Hematopoietic multipotent progenitor cell treated with erythropoietin and hydrocortisone succinate and interleukin-3 and kit ligand, for 6 days (in vitro differentiated cells): Measurements from ENCODE around the gene LPAR6.
A peak's percentile ranks its signal among the peaks of the same experiment; 100 is the strongest.
"Not testable (repeated sequence)": the region's sequence is repeated elsewhere in the genome, so short reads cannot be mapped to it uniquely, and the experiment has no call there.

Experiments
- DNase-seq: peaks from one replicate; pipeline ENCODE4 v3.0.0-alpha.2; 2015

The LPAR6 gene, protein sequence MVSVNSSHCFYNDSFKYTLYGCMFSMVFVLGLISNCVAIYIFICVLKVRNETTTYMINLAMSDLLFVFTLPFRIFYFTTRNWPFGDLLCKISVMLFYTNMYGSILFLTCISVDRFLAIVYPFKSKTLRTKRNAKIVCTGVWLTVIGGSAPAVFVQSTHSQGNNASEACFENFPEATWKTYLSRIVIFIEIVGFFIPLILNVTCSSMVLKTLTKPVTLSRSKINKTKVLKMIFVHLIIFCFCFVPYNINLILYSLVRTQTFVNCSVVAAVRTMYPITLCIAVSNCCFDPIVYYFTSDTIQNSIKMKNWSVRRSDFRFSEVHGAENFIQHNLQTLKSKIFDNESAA

DNA sequence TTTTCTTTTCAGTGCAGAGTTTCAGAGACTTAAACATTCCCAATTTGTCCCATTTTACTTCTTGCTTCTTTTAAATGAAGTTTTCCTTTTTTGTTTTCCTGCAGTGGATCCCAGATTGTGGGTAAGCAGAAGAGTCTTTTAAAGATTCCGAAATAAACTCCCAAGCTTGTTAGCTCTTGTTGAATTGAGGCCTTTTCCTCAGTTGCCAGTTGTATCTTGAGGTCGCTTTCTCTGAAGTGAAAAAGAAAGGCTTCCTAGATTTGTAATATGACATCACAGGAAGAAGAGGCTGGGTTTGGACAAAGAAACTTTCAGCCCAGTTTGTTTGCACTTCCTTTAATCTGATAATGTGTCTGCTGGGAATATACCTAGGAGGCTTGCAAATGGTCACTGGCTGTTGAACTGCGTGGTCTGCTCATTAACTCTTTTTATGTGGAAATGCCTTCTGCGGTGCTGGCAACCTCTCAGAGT is at the start of gene LPAR6:
Gene LPAR6 (minus strand): TSS at position 233 of the 471 bp plus-strand sequence. CDS start 690 bp downstream, outside the sequence.
- DNase-seq: peak; percentile 27

DNA sequence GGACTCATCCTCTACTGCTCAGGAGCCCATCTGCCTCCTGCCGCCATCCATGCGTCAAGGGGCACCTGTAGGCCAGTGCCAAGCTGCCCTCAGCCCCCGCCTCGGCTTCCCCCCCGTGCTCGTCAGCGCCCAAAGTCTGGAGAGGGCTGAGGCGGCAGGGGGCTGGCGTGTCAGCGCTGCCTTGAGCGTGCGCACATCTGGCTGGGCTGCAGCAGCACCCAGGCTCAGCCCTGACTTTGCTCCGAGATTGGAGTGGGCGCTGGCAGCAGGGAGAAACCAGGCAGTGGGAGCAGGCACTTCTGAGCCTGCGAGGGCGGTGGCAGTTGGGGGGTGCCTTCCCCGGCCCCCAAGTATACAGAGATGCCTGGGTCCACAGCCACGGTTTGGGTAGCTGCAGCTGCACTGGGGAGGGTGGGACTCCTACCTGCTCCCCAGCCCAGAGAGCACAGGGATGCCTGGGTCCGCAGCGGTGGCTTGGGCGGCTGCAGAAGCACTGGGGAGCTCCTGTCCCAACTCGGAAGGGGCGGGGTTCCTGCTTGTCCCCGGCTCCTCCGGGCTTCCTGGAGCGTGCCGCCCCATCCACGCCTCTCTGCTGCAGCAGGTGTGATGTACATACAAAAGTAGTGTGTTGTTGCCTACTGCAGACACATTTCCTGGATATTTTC is 44.8 kb upstream of the LPAR6 start:
- no peak for DNase-seq

DNA sequence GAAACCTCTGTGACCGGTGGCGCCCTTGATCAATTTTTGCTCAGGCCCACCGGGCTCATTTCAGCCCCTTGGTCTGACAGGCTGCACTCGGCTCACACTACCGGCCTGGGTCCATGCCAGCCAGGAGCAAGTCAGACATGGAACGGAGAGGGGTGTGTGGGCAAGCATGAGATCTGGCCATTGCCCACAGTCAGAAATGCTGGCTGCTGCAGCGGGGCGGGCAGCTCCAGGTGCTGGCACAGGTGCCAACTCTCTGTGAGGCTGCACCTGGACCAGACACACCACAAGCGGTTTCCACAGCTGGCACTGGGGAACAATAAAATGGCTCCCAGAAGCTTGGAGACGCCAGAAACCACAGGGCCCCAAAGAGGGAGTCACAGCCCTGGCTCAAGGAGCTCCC is 43.6 kb upstream of the LPAR6 start:
- no peak for DNase-seq

DNA sequence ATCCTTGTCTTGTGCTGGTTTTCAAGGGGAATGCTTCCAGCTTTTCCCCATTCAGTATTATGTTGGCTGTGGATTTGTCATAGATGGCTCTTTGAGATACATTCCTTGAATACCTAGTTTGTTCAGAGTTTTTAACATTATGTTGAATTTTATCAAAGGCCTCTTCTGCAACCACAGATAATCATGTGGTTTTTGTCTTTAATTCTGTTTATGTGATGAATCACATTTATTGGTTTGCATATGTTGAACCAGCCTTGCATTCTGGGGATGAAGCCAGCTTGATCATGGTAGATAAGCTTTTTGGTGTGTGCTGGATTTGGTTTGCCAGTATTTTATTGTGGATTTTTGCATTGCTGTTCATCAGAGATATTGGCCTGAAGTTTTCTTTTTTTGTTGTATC is 38.3 kb upstream of the LPAR6 start:
- peak; percentile 17 for DNase-seq

DNA sequence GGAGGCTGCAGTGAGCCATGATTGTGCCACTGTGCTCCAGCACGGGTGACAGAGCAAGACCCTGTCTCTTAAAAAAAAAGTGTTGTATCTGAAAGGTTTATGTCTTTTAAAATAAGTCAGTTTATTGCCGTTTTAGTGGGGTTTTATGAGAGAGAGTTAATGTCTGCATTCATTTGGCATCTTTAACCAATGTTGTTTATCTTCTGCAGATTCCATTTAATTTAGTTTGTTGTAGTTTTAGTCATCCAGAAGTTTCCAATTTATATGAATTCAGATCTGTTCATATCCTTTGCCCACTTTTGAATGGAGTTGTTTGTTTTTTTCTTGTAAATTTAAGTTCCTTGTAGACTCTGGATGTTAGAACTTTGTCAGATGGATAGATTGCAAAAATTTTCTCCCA is 36.7 kb upstream of the LPAR6 start:
- no peak for DNase-seq

DNA sequence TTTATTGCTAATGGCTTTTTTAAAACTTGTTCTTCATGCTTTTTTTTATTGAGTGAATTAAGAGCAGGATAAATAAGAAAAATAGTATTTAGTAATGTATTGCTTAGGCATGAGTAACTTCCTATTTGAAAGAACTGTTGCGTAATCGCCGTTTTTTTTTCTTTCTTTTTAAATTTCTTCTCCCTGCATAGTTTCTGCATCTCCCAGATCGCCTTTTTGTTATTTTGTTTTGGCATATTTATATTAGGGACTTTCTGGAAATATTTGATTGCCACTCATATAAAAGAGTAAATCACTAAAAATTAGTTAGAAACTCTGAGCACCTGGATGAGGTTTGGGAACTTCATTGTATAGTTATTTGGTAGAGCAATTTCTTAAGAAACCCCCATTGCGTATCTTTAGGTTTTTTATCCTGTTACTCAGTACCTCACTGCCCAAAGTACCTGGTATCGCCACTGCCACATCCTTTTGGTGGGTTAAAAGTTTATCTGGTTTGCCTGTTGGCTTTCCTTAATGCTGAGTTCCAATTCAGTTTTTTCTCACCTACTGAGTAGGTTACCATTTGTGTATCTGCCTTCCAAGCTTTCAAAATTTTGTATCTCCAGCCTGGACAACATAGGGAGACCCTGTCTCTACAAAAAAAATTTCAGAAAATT is 36.2 kb upstream of the LPAR6 start:
- DNase-seq: peak; percentile 72

DNA sequence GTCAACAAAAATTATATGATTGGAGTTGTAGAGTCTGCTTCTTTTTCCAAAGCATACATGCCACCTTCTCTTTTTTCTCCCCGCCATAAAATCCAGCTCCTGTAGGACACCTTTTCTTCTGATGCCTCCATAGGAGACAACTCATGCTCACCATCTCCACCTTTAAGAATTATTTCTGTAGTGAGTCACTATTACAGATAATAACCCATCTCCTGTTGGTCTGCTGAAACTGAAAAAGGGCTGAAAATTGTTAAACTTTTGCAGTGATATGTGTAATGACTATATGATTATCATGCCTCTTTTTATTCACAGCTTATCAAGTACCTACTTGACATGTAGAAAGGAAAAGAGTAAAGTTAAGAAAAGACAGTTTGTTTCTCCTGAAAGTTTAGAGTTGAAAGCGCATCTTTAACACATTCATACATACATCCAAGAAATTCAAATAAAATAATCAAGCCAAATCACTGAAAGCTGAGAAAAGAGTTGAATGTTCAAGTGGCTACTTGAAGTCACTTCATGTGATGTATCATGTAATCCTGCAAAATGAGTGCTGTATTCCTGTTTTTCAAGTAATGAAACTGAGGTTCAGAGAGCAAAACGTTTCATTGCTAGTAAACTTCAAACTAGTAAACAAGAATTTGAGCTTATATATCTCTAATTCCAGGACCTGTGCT is 35.5 kb upstream of the LPAR6 start:
- DNase-seq: no peak

DNA sequence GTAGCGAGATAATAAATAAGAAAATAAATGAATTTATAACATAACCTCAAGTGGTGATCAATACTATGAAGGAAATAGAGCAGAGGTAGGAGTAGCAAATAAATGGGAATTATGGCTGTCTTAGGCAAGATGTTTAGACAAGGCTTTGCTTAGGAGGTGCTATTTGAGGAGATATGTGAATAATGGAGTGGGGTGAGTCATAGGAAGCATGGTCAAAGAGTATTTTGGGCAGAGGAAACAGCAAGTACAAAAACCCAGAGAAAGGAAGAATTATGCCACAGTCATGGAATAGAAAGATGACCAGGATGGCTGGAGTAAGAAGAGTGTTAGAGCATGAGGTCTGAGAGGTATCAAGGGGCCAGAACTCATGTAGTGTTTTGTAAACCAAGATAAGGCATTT is 33.6 kb upstream of the LPAR6 start:
- no peak for DNase-seq

DNA sequence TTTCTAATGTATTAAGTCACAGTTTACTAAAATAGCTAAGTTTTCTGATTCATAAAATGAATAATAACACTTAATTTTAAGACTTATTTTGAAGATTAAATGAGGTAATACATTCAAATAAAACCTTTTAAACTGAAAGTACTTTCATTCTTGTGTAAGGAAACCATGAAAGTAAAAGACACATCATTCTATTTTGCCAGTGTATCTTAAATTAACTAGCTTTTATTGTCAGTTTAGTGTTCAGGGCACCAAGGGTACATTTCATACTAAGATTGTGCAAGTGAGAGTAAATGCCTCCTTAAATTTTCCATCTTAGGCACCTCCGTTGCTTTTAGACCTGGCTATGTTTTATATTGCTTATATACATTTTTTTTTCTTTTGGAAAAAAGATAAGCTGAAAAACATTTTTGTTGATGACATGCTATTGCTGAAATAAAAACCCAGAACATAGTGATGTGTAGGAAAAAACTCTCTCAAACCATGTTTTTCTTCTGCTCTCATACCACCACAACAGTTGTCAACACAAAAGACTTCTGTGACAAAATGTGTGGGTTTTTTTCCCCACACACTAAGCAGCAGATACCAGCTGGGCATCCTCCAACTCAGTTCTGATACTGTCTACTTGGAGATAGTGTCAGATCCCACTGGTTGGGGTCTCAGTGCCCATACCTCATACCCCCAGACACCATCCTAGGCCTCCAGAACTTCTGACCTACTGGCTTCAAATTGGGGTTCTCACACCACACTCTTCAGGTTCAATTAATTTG is 30.7 kb upstream of the LPAR6 start:
- DNase-seq: no peak

DNA sequence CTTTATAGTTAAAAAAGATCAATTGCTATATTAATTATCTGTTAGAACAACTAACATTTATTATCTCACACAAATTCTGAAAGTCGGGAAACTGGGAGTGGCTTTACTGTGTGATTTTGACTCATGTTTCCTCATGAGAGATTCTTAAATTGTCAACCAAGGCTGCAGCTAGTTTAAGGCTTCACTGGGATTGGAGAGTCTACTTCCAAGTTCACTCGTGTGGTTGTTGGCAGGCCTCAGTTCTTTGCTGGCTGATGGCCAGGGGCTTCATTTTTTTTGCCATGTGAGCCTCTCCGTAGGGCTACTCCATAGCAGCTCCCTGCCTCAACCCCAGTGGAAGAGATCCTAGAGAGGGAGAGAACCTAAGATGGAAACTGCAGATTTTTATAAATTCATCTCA is 24.5 kb upstream of the LPAR6 start:
- DNase-seq: no peak

DNA sequence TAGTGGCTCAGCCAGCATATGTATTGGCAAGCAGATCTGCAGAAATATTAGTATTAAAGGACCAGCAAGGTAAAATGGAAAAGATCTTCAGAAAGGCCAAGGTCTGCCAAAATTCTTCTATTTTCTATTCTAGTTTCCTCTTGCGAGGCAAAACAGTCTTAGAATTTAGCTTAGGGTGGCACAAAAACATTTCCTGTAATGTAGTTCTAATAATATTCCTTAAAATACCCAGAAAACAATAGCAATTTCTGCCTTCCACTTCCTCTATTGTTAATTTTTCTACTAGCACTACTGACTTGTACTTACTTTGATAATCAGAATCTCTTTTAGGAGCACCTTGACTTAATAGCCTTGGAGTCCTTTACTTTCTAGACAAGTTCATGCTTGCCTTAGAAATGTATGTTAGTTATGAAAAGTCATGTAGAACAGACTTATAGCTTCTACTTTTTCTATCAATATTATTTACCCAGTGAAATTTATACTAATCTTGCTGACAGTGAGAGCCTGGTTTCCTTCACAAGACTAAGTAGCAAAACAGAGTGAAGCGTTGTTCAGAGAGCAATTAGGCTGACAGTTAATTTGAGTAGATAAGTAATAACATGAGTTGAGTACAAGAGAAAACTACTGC is 23.9 kb upstream of the LPAR6 start:
- no peak for DNase-seq

DNA sequence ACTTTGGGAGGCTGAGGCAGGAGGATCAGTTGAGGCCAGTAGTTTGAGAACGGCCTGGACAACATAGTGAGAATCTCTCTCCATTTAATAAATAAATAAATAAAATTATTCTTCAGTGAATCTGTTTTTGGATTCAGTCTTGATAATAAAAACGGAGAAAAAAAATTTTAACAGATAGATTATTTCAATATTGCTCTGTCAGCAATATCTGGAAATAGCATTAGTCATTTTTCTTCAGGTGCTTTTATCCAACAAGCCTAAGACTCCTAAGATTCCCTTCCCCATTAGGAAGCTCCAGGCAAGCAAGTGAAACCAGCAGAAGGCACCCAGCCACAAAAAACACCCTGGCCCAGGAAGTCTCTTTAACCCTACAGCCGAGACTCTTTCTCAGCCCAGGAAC is 21.3 kb upstream of the LPAR6 start:
- DNase-seq: no peak

DNA sequence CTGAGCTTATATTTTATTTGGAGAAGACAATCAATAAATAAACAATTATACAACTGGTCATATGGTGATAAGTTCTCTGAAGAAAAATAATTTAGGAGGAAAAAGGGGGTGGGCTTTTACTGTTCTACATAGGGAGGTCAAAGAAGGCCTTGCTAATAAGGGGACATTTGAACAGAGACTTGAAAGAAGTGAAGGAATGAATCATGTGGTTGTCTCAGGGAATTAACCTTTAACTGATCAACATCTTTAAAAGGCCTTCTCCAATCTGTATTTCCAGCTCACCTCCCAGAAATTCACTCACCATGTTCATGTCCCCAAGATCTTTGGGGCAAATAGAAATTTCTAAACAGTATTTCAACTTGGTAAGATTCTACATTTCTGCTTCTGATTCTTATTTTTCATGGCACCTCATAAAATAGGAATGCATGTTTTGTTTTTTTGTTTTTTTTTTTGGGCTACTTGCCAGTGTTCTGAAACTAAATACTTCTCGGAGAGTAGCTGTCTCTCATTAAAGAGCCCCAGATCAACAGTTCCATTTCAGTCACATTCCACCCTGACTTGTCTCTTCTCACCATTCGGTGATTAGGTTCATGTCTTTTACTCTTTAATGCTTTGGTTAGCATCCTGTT is 19.2 kb upstream of the LPAR6 start:
- no peak for DNase-seq

DNA sequence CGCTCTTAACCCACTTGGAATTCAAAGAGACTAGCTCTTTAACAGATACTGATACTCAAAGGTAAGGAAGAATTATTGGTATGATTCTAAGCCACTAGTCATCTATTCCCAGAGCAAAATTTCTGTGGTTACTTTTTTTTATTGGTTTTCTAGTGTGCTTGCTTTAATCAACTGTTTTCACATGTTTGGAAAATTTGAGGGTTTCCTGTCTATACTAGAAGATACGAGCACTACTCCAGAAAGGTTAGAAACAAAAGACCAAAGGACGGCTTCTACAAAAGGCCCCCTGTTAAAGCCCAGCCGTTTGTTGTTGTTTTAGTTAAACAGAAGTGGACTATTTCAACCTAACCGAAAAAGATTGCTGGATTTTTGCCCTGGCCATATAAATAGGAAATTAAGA is 18.5 kb upstream of the LPAR6 start:
- peak; percentile 65 for DNase-seq

DNA sequence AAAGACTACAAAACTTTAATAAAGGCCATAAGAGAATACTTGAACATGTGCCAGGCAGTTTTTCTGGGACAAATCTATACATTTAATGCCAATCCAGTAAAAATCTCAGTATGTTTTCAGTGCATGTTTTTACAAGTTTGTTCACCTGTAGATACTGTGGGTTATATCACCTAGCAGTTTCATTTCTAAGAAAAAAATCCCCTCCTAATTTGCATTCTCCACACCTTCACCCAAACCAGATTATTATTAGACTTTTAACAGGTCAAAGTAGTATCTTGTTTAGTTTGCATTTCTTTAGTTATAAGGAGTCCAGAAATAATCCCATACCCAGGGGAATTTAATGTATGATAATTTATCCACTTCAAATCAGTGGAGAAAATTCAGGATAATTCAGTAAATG is 17.0 kb upstream of the LPAR6 start:
- DNase-seq: no peak

DNA sequence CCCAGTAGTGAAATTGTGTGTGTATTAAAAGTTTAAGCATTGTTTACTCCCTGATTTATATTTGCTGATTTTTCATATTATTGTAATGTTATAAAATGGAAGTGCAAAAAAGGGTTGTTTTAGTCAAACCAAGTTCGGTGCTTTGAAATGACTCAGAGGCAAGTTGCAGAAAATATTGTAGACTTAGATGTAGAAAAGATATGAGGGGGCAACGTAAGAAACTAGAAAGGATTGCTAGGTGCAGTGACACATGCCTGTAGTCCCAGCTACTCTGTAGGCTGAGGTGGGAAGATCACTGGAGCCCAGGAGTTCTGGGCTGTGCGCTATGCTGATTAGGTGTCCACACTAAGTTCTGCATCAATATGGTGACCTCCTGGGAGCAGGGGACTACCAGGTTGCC is 16.1 kb upstream of the LPAR6 start:
- no peak for DNase-seq

DNA sequence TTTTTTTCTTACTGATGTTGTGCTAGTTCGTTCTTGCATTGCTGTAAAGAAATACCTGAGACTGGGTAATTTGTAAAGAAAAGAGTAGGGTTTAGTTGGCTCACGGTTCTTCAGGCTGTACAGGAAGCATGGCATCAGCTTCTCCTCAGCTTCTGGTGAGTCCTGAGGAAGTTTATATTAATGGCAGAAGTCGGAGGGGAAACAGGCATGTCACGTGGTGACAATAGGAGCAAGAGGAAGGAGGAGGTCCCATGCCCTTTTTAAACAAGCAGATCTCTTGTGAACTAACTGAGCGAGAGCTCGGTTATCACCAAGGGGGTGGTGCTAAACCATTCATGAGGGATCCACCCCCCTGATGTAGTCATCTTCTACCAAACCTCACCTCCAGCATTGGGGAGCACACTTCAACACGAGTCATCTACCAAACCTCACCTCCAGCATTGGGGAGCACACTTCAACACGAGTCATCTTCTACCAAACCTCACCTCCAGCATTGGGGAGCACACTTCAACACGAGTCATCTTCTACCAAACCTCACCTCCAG is 13.9 kb upstream of the LPAR6 start:
- DNase-seq: not testable (repeated sequence)

DNA sequence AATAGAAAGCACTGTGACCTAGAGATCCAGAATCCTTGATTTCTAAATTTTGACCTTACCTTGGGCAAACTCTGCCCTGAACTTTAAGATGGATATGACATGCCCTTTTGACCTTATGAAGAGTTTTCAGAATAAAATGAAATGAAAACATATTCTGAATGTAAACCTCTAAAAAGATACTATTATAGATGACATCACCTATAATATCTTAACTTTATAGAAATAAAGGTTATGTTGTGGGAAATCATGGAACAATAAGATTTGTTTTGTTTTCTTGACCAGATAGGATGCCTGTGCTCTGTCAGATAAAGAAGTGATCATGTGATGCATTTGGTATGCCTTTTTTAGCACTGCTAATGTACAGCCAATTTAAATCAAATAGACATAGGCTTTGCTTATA is 13.1 kb upstream of the LPAR6 start:
- no peak for DNase-seq

DNA sequence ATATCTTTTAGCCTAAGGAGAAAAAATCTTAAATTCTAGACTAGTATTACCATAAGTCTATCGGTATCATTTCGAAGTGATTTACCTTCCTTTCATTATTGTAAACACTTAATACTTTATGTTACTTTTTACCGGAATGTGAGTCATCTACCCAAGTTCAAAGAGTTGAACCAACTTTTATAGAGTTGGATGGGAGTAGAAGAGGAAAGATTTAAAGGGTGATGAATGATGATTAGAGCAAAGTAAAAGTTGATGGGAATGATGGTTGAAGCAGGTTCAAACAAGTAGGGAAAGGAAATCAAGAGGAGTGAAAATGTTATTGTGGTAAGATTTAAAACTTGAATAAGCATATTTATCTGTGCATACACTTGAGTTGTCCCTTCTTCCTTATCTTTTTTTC is 11.3 kb upstream of the LPAR6 start:
- DNase-seq: no peak

DNA sequence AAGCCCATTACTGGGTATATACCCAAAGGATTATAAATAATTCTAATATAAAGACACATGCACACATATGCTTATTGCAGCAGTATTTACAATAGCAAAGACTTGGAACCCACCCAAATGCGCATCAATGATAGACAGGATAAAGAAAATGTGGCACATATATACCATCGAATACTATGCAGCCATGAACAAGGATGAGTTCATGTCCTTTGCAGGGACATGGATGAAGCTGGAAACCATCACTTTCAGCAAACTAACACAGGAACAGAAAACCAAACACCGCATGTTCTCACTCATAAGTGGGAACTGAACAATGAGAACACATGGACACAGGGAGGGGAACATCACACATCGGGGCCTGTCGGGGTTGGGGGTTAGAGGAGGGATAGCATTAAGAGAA is 9.1 kb upstream of the LPAR6 start:
- DNase-seq: not testable (repeated sequence)

DNA sequence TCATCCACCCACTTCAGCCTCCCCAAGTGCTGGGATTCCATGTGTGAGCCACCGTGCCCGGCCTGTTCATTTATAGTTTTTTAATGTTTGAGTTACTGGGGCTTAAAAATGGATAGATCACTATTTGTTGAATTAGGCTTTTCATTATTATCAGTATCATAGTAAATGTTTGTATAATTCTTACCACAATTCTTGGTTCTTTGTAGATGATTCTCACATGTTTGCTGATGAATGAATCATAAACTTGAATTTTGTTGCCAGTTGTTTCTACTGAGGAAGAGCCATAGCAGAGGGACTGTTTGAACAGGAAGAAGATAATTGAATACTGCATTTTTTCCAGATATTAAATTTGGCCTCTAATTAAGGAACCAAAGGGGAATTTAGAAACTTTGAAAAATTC is 2.6 kb upstream of the LPAR6 start:
- no peak for DNase-seq
